ENCODE results near the gene CFAP298.
A peak's percentile ranks its signal among the peaks of the same experiment; 100 is the strongest.
"Not testable (repeated sequence)": the region's sequence is repeated elsewhere in the genome, so short reads cannot be mapped to it uniquely, and the experiment has no call there.

The CFAP298 gene, protein sequence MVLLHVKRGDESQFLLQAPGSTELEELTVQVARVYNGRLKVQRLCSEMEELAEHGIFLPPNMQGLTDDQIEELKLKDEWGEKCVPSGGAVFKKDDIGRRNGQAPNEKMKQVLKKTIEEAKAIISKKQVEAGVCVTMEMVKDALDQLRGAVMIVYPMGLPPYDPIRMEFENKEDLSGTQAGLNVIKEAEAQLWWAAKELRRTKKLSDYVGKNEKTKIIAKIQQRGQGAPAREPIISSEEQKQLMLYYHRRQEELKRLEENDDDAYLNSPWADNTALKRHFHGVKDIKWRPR

GRCh38 chr21:32612075-32612998, at the start of gene CFAP298:
CFAP298 (minus strand) TSS chr21:32612377; CDS start chr21:32612243, 134 bp downstream.
- H3K27me3 ChIP-seq (ENCODE audit: low read depth): no peaks in the 10 kb centered on the region
- DNase-seq (ENCODE audit: low spot score in 2 of 2): peak; percentile 90 to 93
- H3K36me3 ChIP-seq (replicated peaks): peaks cover 21% of the 10 kb centered on the region
- H3K4me1 ChIP-seq: 0 out of 2 replicates have a peak, but pooled peaks cover 5% of the 10 kb centered on the region
- no peaks in the 10 kb centered on the region for H3K9me3 ChIP-seq
- in situ Hi-C loops (cut with MboI; ENCODE audit: low sequenced_read_pairs): no loop called here
- H3K4me3 ChIP-seq: peak within 1 kb of the TSS; percentile 99

DNA sequence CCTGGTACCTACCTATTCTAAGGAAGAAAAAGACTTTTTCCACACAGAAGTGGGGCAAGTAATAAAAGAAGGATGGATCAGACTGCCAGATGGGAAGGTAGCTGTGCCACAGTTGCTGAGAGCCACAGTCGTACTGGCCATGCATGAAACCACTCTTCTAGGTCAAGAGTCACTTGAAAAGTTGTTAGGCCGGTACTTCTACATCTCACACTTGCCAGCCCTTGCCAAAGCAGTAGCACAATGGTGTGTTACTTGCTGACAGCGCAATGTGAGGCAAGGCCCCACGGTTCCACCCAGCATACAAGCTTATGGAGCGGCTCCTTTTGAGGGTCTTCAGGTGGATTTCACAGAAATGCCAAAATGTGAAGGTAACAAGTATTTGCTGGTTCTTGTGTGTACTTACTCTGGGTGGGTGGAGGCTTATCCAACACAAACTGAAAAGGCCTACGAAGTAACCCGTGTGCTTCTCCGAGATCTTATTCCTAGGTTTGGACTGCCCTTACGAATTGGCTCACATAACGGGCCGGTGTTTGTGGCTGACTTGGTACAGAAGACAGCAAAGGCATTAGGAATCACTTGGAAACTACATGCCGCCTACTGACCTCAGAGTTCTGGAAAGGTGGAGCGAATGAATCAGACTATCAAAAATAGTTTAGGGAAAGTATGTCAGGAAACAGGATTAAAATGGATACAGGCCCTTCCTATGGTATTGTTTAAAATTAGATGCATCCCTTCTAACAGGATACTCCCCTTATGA, 49.0 kb upstream of the CFAP298 start:
- not testable (repeated sequence) for H3K4me3 ChIP-seq; H3K27me3 ChIP-seq (ENCODE audit: low read depth); H3K4me1 ChIP-seq; DNase-seq (ENCODE audit: low spot score in 2 of 2); H3K9me3 ChIP-seq
- in situ Hi-C loops (cut with MboI; ENCODE audit: low sequenced_read_pairs): loop anchor here (25.0 kb wide), 1 partner anchor 526 kb away; no protein-coding TSS in a partner anchor
- peaks cover 26% of the 10 kb centered on the region for H3K36me3 ChIP-seq (replicated peaks)

DNA sequence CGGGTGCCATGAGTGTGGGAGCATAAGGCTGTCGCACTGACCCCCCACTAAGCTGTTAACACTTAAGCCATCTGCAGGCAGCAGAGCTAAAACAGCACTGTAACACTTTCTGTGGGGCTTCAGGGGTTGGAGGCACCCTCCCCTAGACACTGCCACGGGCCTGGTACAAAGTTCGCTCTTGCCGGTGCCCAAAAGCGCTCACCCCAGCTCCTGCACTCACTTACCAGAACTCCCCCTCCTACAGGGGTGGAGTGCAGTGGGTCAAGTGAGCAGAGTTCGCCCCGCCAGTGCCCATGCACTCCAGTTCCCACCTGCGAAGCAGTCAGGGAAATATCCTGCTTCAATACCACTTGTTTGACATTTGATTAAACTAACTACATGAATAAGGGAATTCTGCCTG, 46.3 kb upstream of the CFAP298 start:
- Histone ChIP-seq H3K4me3 (no peak overlapping the region), H3K4me1 (no peaks in the 10 kb centered on the region), H3K27me3 (ENCODE audit: low read depth) (no peaks in the 10 kb centered on the region), H3K9me3 (no peaks in the 10 kb centered on the region), H3K36me3 (replicated peaks) (peaks cover 11% of the 10 kb centered on the region)
- no peak for DNase-seq (ENCODE audit: low spot score in 2 of 2)
- in situ Hi-C loops (cut with MboI; ENCODE audit: low sequenced_read_pairs): loop anchor here (10.0 to 25.0 kb wide), 2 partner anchors 166 to 529 kb away; no protein-coding TSS in a partner anchor

DNA sequence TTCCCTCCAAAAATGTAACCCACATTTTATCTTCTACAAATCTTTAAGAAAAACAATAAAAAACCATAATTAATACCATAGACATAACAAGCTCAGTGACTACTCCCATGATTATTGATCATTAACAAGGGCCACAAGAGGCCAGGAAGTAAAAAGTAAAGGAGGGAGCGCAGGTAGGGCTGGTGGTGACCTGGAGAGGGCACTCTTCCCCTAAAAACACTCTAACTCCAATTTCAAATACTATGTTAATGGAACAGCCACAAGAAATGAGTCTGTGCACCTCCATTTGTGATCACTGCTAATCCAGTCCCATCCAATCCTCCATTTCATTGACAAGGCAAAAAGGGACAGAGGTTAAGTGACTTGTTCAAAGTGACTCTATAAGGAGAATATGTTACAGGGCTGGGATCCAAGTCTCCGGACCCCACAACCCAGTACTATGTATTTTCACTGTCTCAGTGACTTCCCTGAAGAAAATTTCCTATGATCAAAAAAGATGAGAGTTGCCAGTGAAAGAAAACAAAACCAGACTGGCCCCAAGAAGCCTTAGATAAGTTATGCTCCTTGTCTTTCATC, 41.2 kb upstream of the CFAP298 start:
- Histone ChIP-seq H3K4me3 (no peak overlapping the region), H3K9me3 (no peaks in the 10 kb centered on the region), H3K27me3 (ENCODE audit: low read depth) (no peaks in the 10 kb centered on the region), H3K36me3 (replicated peaks) (peaks cover 14% of the 10 kb centered on the region), H3K4me1 (no peaks in the 10 kb centered on the region)
- in situ Hi-C loops (cut with MboI; ENCODE audit: low sequenced_read_pairs): loop anchor here (10.0 to 25.0 kb wide), 2 partner anchors 171 to 534 kb away; no protein-coding TSS in a partner anchor
- peak; percentile 23 to 40 for DNase-seq (ENCODE audit: low spot score in 2 of 2)

DNA sequence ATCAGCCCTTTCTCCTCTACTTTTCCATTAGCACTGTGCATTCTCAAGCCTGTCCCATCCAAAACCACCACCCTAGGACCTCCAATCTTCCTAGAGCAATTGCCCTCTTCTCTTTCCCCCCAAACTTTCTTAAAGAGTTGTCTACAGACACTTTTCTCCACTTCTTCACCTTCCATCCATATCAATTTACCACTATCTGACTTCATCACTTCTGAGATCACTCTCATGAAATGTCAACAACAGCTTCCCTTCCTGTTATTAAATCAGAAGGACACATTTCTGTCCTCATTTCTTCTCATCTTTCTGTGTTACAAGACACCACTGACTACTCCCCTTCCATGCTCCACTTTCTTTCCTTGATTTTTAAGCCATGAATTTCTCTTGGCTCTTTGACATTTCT, 36.0 kb upstream of the CFAP298 start:
- no peaks in the 10 kb centered on the region for H3K9me3 ChIP-seq
- in situ Hi-C loops (cut with MboI; ENCODE audit: low sequenced_read_pairs): no loop called here
- DNase-seq (ENCODE audit: low spot score in 2 of 2): no peak
- H3K4me1 ChIP-seq: peaks cover 15% of the 10 kb centered on the region
- 0 out of 2 replicates have a peak, but pooled peaks cover 5% of the 10 kb centered on the region for H3K36me3 ChIP-seq (replicated peaks)
- H3K27me3 ChIP-seq (ENCODE audit: low read depth): no peaks in the 10 kb centered on the region
- H3K4me3 ChIP-seq: no peak overlapping the region

- Histone ChIP-seq H3K27me3 (ENCODE audit: low read depth) (no peaks in the 10 kb centered on the region), H3K9me3 (no peaks in the 10 kb centered on the region), H3K4me1 (peaks cover 15% of the 10 kb centered on the region), H3K36me3 (replicated peaks) (0 out of 2 replicates have a peak, but pooled peaks cover 2% of the 10 kb centered on the region), H3K4me3 (no peak overlapping the region)
- DNase-seq (ENCODE audit: low spot score in 2 of 2): peak; percentile 89 to 99
- in situ Hi-C loops (cut with MboI; ENCODE audit: low sequenced_read_pairs): no loop called here
Measured at GRCh38 chr21:32645261-32646182, 33.3 kb upstream of the CFAP298 start.

DNA sequence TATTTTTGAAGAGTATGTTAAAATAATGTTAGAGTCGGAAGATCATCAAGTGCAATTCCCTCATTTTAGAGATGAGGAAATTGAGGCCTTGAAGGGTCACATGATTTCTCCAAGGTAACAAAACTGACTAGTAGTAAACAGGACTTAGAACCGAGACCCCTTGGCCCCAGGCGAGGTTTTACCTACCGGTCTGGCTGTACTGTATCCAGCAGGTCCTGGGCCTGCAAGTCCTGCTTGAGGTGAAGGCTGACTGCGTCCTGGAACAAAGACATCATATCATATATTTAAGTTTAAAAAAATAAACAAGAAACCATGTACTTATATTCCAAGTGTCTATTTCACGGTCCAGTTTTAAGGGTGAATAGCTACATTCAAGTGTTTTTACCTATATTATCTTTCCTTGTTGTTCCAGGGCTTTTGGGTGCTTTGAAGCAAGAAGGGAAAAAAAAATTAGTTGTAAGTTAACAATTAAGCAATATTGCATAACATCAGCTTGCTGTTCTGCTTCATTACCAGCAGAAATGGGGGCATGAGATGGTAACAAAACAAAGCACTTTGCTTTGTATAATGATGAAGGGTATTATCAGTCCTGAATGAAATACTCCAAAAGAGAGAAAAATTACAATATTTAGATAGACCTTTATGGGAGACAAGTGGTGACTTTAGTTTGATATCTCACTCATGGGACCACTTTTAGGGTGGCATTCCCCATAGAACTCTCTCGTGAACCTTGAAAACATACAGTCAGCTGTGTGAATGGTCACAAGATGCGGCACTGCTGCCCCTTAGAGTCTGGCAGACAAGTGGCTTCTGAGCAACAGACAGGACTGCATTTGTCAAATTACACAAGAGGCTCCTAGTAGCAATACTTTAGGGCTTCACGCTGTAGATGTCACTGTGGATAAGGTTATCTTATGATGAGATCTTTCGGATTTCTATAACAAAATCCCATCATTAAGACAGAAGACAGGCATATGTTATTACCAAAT, 29.8 kb upstream of the CFAP298 start:
- no peak for DNase-seq (ENCODE audit: low spot score in 2 of 2)
- in situ Hi-C loops (cut with MboI; ENCODE audit: low sequenced_read_pairs): no loop called here
- no peaks in the 10 kb centered on the region for H3K27me3 ChIP-seq (ENCODE audit: low read depth)
- H3K36me3 ChIP-seq (replicated peaks): peaks cover 8% of the 10 kb centered on the region; the same call in 1 of the 2 replicates
- no peaks in the 10 kb centered on the region for H3K9me3 ChIP-seq
- H3K4me3 ChIP-seq: no peak overlapping the region
- peaks cover 15% of the 10 kb centered on the region for H3K4me1 ChIP-seq

DNA sequence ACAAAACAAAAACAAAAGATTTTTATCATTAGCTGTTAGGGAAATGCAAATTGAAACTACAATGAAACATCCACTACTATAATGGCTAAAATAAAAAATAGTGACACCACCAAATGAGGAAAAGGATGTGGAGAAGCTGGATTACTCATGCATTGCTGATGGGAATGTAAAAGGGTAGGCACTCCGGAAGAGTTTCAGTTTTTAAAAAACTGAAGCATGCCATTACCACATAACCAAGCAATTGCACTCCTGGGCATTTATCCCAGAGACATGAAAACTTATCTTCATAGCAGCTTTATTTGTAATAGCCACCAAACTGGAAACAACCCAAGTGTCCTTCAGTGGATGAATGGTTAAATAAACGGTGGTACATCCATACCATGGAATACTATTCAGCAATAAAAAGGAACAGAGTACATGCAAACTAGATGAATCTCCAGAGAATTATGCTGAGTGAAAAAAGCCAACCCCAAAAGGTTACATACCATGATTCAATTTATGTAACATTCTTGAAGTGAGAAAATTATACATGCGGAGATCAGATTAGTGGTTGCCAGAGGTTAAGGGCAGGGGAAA, 14.5 kb upstream of the CFAP298 start:
- Histone ChIP-seq H3K36me3 (replicated peaks) (no peaks in the 10 kb centered on the region; the same call in 1 of the 2 replicates), H3K4me3 (no peak overlapping the region), H3K9me3 (no peaks in the 10 kb centered on the region), H3K27me3 (ENCODE audit: low read depth) (no peaks in the 10 kb centered on the region), H3K4me1 (no peaks in the 10 kb centered on the region)
- in situ Hi-C loops (cut with MboI; ENCODE audit: low sequenced_read_pairs): no loop called here
- DNase-seq (ENCODE audit: low spot score in 2 of 2): no peak

GRCh38 chr21:32618218-32618617, 6.0 kb upstream of the CFAP298 start:
- DNase-seq (ENCODE audit: low spot score in 2 of 2); H3K27me3 ChIP-seq (ENCODE audit: low read depth); H3K36me3 ChIP-seq (replicated peaks); in situ Hi-C loops (cut with MboI; ENCODE audit: low sequenced_read_pairs); H3K4me3 ChIP-seq; H3K9me3 ChIP-seq; H3K4me1 ChIP-seq: not testable (repeated sequence)

- in situ Hi-C loops (cut with MboI; ENCODE audit: low sequenced_read_pairs): no loop called here
- Histone ChIP-seq H3K9me3 (no peaks in the 10 kb centered on the region), H3K4me3 (peak overlapping the region; percentile 99)
Measured at GRCh38 chr21:32613436-32614043, 1.4 kb upstream of the CFAP298 start.

DNA sequence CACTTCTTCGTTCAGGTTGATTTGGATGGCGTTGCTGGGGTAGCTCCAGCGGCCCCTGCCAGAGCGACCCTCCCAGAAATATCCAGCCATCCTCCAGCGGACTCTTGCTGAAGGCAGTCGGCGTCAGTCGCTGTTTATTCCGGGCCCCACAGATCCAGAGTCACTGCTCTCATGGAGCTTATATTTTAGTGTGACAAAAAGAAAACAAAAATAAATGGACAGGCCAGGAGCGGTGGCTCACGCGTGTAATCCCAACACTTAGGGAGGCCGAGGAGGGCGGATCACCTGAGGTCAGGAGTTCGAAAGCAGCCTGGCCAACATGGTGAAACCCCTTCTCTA, 791 bp upstream of the CFAP298 start:
- DNase-seq (ENCODE audit: low spot score in 2 of 2): no peak
- Histone ChIP-seq H3K9me3 (no peaks in the 10 kb centered on the region), H3K36me3 (replicated peaks) (peaks cover 17% of the 10 kb centered on the region), H3K27me3 (ENCODE audit: low read depth) (no peaks in the 10 kb centered on the region), H3K4me3 (peak overlapping the region; percentile 99), H3K4me1 (0 out of 2 replicates have a peak, but pooled peaks cover 5% of the 10 kb centered on the region)
- in situ Hi-C loops (cut with MboI; ENCODE audit: low sequenced_read_pairs): no loop called here

More at GRCh38 chr21:32613436-32614043, 1.4 kb upstream of the CFAP298 start:
- peaks cover 17% of the 10 kb centered on the region for H3K36me3 ChIP-seq (replicated peaks)
- H3K4me1 ChIP-seq: 0 out of 2 replicates have a peak, but pooled peaks cover 5% of the 10 kb centered on the region
- no peak for DNase-seq (ENCODE audit: low spot score in 2 of 2)
- no peaks in the 10 kb centered on the region for H3K27me3 ChIP-seq (ENCODE audit: low read depth)

All from HAP-1 (cell line).